Measurements from ENCODE around the gene SLC6A19.

SLC6A19 gene

GRCh38 chr5:1208221-1208742, 6.9 kb downstream of the SLC6A19 start:
- no peak for DNase-seq

GRCh38 chr5:1208743-1209488, 7.5 kb downstream of the SLC6A19 start:
- peak; percentile 76 for DNase-seq

GRCh38 chr5:1209489-1209852, 8.1 kb downstream of the SLC6A19 start:
- DNase-seq, result no peak

- DNase-seq, result no peak
Measured at GRCh38 chr5:1209896-1210776, 8.7 kb downstream of the SLC6A19 start.

GRCh38 chr5:1210832-1211251, 9.4 kb downstream of the SLC6A19 start:
- no peak for DNase-seq

GRCh38 chr5:1211701-1212100, 10.3 kb downstream of the SLC6A19 start:
- no peak for DNase-seq

GRCh38 chr5:1212271-1212670, 10.9 kb downstream of the SLC6A19 start:
- no peak for DNase-seq

- no peak for DNase-seq
Measured at GRCh38 chr5:1212881-1213280, 11.5 kb downstream of the SLC6A19 start.

- DNase-seq, result no peak
Measured at GRCh38 chr5:1213508-1214162, 12.2 kb downstream of the SLC6A19 start.

GRCh38 chr5:1214163-1214935, 13.0 kb downstream of the SLC6A19 start:
- DNase-seq, result no peak

GRCh38 chr5:1214936-1215220, 13.5 kb downstream of the SLC6A19 start:
- DNase-seq, result no peak

- DNase-seq, result no peak
Measured at GRCh38 chr5:1215320-1216096, 14.1 kb downstream of the SLC6A19 start.

GRCh38 chr5:1216211-1216917, 15.0 kb downstream of the SLC6A19 start:
- no peak for DNase-seq

GRCh38 chr5:1216918-1217295, 15.5 kb downstream of the SLC6A19 start:
- no peak for DNase-seq

GRCh38 chr5:1217596-1218206, 16.3 kb downstream of the SLC6A19 start:
- DNase-seq, result no peak

GRCh38 chr5:1218351-1219080, 17.1 kb downstream of the SLC6A19 start:
- no peak for DNase-seq

GRCh38 chr5:1219098-1219767, 17.8 kb downstream of the SLC6A19 start:
- DNase-seq, result no peak

- no peak for DNase-seq
Measured at GRCh38 chr5:1219768-1220100, 18.3 kb downstream of the SLC6A19 start.

- DNase-seq, result no peak
Measured at GRCh38 chr5:1220351-1220750, 19.0 kb downstream of the SLC6A19 start.
